Testis (tissue), 2 donors: Measurements from ENCODE around the gene VGLL4.

Experiments used
- POLR2A ChIP-seq: fragments of 450-650 bp; IDR thresholded peaks from one replicate; pipeline ENCODE4 v1.6.1; 2017; ENCODE audit warnings: antibody characterized with exemption, mild to moderate bottlenecking, moderate library complexity
- TF ChIP-seq, protein P1 (sequence below), 3 experiments: fragments of 450-650 bp in 2 of 3; fragments of 200-600 bp in 1 of 3; sonication (generic) in 1 of 3; IDR thresholded peaks; one replicate each; pipeline ENCODE4 v1.5.1; 2016 to 2019; ENCODE audit warnings: antibody characterized with exemption in 3 of 3, mild to moderate bottlenecking in 2 of 3, moderate library complexity in 1 of 3

DNA sequence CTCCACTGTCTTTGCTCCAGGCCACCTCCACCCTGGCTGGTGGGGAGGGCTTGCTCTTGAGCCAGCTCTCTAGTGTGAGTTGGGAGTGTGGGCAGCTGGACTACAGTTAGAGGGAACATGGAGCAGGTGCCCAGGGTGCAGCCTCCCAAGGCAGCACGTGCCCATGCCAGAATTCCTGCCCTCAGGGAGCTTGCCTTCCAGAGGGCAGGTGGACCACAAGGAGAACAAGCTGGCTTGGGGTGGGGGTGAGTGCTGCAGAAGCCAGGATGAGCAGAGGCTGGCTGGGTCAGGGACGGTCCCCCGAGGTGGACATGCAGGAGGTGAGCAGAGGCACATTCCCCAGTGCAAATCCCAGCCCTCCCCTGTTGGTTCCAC, 89.5 kb downstream of the VGLL4 start:
- no peak for TF ChIP-seq POLR2A
- TF ChIP-seq, protein P1, sequence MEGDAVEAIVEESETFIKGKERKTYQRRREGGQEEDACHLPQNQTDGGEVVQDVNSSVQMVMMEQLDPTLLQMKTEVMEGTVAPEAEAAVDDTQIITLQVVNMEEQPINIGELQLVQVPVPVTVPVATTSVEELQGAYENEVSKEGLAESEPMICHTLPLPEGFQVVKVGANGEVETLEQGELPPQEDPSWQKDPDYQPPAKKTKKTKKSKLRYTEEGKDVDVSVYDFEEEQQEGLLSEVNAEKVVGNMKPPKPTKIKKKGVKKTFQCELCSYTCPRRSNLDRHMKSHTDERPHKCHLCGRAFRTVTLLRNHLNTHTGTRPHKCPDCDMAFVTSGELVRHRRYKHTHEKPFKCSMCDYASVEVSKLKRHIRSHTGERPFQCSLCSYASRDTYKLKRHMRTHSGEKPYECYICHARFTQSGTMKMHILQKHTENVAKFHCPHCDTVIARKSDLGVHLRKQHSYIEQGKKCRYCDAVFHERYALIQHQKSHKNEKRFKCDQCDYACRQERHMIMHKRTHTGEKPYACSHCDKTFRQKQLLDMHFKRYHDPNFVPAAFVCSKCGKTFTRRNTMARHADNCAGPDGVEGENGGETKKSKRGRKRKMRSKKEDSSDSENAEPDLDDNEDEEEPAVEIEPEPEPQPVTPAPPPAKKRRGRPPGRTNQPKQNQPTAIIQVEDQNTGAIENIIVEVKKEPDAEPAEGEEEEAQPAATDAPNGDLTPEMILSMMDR (IDR thresholded peaks at IDR 0.05), result no peak
